EH (cell line): Measurements from ENCODE around the gene RPL27A.

Experiments
- DNase-seq: peaks from one replicate; pipeline ENCODE4 v3.0.0-alpha.2; 2015; ENCODE audit warnings: low read depth

Gene RPL27A

DNA sequence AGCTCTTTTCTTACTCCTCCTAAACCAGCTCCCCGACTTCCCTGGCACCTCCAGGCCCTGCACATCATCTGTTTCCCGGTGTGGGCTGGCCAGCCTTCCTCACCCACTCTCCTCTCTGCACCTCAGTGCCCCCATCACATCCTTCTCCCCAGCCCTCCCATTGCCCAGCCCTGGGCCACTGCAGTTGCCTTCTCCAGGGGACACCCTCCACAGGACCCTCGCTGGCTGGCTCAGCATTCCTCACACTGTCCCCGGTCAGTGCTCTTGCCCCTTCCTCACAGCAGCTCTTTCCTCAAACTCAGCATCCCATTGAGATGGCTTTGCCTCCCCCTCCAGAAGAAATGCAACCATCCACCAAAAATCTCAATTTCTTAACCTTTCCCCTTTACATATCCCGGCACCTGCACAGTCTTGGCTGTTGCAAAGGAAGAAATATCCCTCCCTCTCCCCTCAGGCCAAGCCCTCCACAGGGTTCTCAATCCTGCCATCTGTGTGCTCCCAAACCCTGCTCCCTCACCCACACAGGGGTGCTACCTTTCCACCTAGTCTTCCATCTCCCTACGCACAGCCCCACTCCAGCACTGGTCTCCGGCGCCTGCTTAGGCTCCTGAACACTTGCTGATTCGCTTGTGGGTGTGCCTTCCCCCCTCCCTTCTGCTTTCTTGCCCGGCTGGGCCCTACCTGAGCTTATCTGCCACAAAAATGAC, 19.5 kb downstream of the RPL27A start:
- DNase-seq, result no peak

DNA sequence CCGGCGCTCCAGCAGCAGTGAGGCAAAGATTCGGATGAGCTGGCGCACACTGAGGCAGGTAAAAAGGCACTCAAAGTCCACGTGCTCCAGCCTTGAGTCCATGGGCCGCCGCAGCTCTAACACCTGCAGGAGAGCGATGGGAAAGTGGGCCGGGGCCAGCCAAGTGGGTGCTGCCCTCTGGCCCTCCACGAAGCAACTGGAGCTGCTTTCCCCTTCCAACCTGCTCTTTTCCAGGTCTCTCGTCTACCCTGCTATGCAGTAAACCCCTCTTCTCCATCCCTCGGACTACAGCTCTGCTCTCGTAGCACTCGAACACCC, 20.0 kb downstream of the RPL27A start:
- no peak for DNase-seq

DNA sequence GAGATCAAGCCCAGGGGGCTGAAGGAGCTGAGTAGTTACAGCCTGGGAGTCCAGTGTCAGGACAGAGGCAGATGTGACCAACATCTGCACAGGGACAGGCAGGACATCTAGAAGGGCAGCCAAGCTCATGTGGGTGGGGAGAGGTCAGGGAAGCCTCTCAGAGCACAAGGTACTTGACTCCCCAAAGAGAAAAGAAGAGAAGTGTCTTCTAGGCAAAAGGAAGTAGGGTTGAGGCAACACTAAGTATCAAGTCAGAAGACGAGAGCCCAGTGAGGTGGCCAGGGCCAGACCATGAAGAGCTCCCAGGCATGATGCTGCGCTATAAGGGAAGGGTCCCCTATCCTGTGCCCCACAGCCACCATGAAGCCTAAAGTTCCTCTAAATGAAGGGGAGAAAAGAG, 21.5 kb downstream of the RPL27A start:
- no peak for DNase-seq

DNA sequence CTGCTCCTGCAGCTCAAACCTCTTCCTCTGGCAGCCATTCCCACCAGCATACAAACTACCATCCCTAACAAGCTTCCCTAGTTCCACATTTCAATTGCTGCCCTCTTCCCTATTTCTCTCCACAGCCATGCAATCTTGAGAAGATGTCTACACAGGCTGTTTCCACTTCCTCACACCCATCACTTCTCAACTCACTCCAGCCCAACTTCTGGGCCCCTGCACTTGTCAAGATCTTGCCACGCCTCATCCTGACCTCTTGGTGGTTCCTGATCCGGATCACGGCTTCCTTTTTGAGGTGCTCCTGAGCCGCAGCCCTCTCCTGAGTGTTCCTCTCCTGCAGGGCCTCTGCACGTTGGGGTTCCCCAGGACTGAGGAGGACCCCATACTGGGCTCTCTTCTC, 22.6 kb downstream of the RPL27A start:
- DNase-seq, result no peak

DNA sequence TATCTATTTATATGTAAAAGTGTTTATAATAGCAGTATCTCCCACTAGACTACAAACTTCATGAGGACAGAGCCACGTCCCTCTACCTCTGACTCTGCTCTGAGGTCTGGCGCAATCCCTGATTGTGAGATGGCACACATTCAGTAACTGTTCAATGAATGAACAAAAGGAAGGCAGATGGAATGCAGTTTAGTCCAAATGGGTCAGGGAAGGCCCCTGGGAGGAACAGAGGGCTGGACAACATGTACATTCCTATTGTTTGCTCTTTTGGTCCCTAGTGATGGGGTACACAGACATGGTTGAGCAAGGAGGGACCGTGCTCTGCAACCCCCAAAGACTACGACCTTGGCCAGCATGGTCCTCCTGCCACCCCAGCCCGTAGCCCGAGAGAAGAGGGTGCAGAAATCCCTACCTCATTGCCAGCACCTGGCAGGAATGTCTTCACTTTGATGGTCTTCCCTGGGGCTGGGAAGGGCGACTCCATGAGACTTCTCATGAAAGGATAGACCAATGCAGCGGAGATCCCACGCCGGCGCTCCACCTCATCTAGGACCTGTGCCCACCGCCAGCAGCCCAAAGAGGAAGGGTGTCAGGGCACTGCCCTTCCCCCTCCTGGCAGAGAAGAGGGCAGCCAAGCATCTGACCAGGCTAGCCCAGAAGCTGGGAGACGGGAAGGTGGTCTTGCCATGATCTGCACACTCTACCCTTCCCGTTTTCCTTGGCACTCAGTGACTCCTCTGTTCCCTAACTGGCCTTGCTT, 24.3 kb downstream of the RPL27A start:
- DNase-seq, result no peak

DNA sequence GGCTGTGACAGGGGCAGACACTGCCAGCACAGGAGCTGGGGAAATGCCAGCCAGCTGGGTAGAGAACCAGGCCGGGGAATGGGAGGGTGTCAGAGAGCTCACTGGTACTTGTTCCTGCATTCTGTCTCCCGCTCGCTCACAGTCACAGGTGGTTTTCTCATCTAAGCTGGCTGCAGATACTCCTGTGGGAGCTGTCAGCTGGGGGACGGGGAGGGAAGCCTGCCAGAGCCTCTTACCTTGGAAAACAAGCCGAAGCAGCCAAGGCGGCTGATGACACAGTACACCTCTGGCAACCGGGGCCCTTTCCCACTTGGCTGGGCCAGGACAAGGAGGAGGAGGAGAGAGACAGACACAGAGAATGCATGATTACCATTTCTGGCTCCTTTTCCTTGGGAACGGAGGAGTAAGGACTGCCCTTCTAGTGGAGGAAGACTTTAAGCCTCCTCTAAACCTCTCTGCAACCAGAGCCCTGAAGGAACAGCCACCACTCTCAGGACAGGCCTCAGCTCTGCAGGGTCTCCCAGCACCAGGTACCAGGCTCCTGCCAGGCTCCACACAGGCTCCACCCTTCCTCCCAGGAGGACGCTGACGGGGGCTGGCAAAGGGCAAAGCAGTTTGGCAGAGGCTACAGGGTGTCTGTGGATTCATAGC, 25.1 kb downstream of the RPL27A start:
- no peak for DNase-seq

DNA sequence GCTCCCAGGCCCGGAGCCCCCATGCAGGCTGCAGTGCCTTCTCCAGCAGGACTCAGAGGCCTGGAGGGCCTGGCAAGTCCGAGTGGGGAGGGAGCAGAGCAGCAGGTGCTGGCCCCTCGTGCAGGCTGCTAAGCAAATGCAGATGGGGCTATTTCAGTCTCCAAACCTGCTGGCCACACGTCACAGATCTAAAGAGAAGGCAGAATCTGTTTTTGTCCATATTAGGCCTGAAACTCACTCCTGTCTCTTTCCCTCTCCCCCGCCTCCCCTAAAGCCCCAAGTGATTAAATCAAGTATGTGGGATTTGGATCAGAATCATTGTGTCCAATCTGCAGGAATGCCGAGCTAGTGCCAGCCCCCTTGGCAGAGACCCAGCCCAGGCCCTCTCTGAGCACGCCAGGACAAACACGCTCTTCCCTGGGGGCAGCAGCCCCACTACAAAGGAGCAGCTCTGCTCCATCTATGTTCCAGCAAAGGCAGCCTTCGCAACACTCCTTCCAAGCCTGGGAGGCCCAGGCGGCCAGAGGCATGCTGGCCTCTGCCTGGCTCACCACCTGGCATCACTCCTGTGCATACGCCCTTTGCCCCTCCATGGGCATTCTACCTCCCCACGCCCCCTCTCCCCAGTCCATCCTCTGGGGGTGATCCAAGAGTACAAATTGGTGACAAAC, 26.5 kb downstream of the RPL27A start:
- DNase-seq, result peak; percentile 99

DNA sequence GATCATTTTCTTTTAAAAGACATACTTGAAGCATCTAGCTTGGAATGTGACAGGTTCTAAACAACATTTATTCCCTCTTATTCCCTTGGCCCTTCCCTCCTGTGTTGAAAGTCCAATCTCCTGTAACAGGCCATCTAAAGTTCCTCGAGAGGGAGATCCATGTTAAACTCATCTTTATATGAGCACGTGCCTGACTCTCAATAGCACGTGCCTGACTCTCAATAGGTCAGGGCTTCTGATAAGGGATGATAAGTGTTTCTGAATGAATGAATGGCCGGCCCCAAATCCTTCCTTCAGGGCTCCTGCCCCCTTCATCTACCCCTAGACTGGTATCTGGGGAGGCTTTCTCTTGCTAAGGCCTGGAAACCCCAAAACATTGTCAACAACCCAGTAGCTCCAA, 27.2 kb downstream of the RPL27A start:
- no peak for DNase-seq

DNA sequence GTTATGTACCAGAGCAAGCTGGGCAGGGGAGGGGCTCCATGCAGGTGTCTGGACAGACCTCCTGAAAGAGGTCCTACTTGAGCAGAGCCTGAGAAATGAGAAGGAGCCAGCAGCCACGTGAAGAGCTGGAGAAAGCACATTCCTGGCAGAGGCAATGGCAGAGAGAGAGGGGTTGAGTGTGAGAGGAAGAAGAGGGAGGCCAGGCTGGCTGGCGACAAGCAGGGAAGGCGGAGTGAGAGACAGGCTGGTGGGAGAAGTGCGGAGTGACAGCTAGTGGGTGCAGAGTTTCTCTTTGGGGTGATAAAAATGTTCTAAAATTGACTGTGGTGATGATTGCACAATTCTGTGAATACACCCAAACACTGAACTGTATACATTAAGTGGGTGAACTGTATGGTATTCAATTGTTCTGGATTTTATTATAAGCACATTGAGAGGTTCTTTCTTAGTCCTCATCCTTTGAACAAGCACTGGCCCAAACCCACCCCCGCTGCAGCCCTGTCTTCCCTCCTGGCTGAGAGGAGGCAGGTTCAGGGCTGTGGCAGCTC, 29.4 kb downstream of the RPL27A start:
- no peak for DNase-seq

DNA sequence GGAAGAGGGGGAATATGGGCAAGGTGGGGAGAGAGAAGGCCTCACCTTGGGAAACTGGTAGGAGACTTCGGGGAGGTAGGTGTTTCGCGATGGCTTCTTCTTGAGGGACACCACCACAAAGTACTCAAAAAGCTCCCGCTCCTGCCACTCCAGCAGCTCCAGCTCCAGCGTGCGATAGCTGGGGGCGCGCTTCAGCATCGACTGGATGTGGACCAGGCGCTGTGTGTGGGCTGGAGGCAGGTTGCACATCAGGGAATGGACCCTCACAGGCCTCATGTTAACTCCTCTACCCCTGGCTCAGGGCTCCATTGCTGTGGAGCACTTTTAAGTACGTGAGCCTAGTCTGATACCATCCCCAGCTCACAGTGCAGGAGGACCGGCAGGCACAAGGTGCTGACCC, 29.9 kb downstream of the RPL27A start:
- DNase-seq, result no peak

DNA sequence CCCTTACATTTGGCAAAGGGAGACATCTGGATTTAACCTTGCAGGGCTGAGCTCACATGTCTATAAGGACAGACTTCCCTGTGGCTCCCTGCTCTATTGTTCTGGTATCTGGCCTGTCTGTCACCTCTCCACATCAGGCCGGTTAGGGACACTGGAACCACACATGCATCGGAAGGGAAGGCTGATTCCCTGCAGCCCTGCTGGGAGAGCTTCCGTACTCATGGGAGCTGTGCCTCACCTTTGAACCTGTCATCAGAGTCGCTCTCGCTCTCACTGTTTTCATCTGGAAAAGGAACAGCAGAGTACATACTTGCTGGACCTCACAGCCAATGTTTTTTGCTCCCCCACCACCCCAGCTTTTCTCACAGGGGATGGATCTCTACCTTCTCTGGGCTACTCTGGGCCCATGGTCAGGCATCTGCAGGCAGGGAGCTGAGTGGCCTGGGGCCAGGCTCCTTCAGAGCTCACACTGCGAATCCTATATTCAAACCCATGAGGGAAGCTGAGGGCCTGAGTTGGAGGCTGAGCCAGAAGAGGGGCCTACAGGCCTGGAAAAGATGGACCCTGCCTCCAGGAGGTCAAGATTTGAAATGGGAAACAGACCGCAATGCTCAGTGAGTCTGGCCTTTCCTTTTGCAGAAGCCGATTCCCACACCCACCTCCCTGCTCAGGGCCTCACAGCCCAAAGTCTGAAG, 31.3 kb downstream of the RPL27A start:
- DNase-seq, result no peak

DNA sequence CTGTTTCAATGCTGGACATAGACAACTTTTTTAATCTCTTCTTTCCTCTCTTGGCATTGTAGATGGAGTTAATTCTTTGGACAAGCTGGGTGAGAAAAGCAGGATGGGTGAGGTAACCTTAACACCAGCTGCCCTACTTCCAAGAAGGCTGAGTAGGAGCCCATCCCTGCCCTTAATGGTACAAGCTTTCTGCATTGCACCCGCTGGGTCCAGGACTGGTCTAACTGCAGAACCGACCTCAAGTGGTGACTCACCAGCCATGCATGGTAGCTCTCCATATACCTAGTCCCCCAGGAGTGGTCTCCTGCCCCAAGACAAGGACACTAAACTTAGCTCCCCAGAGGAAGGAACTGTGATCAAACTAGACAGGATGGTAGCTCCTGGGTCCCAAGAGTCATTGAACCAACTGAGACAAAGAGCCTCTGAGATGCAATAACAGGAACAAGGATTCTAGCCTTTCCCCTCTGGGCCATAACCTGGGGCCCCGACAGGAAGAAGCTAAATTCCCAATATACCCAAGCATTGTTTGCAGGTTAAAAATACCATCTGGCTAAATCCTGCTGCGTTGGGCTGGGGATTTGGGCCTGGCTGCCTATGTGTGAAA, 32.1 kb downstream of the RPL27A start:
- DNase-seq, result peak; percentile 42

DNA sequence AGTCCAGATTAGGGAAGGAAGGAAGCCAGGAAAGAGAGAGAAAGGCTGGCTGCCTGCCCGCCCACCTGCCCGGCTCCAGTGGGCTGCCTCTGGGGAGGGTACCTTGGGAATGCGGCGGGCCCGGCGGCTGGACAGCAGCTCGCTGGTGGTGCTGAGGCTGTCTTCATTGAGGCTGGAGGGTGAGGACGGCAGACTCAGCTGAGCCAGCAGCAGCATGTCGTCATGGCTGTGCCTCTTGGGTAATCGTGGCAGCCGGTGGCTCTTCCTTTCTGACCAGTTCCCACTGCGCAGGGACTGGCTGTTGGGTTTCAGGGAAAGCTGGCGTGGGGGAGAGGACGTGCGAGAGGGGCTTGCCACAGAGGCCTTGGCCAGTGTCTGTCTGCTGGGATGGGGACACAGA, 32.9 kb downstream of the RPL27A start:
- no peak for DNase-seq

DNA sequence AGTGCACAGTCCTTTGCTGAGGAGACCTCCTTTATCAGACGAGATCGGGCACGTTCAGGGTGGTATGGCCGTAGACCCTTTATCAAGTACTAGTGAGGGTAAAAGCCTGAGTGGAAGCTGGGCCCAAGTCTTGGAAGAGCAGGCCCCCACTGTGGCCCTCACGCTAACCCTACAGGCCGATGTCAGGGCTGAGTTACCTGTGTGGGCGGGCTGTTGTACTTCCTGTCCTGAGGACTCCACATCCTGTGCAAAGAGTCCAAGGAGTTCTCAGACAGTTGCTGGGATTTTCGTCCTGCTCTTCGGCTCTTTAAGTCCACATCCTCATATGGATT, 34.9 kb downstream of the RPL27A start:
- no peak for DNase-seq

DNA sequence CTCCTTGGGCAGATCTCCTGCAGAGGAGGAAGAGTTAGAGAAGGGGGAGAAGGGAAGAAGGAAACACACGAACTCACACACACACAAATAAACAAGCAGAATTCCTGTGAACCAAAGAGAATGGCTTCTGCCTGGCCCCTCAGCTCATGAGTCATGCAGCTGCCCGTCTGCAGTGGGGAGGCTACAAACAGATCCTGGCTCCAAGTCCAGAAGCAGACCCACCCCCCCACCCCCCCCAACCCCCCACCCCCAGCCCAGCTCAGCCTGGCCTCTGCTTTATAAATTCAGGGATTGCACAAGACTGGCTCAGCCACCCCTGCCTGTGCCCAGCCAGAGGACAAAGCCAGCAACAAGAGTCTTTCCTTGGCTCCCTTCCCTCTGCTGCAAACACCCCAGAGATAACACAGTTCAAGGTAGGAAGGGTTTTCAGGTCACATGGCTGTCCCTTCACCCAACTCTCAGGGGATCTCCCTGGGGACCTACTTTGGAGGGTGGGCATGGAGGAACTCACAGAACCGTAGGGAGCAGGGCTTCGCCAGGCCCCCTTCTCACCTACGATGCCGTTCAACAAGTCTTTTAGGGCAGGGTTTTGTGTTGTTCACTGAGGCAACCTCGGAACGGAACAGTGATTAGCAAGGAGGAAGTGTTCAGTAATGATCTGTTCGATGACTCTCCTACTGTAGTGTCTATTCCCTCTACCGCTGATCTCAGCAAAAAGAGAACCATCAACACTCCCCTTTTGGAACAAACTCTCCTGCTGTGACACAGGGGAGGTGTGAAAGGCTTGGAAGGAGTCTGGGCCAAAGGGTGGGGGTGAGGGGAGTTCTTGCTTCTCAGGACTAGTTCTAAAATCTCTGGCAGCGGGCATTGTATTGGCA, 35.5 kb downstream of the RPL27A start:
- DNase-seq, result peak; percentile 98

DNA sequence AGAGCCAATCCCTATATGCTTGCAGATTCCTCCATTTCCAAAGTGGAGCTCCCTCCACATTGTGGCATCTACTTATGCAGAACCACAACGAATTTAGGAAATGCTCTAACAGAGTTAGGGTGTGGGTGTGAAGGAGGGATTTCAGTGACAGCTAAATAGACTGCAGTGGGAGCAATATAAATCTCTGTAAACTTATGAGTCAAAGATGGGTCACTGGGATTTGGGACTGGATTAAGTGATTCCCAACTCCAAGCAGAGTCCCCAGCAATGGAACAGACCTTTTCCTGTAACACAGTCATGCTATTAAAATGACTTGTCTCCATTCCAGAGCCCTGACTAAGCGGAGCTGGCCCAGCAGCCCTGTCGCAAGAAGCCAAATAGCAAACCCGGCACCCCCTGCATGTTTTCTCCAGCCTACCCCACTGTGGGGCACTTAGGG, 36.6 kb downstream of the RPL27A start:
- DNase-seq, result peak; percentile 99

DNA sequence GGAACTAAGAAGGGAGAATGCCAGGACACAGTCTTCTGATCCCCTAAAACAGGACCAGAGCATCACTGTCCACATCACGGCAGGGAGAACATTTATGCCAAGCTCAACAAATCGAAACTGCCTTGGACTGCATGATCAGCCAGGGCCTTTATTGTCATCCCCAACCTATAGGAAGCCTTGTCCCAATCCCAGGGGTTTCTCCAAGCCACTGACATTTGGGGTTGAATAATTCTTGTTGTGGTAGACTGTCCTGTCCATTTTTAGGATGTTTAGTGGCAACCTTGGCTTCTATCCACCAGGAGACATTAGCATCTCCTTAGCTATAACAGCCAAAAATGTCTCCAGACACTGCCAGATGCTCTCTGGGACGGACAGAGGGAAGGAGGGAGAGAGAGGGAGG, 37.1 kb downstream of the RPL27A start:
- DNase-seq, result peak; percentile 83

DNA sequence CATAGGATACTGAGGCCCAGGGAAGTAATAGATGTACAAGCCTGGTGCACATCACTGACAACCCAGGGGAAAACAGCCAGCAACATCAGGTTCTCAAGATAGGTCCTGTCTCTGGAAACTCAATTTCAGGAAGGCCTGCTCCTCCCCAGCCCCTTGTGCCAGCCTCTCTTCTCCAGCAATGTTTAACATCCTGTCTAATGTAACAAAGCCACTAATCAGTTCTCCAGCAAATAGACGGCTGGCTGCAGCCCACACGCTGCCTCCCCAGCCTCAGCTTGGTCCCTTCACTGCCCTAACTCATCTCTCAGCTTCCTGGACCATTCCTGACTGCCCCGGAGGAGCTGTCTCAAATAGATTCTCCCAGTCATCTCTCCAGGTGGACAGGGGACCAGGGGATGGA, 37.8 kb downstream of the RPL27A start:
- DNase-seq, result peak; percentile 52

DNA sequence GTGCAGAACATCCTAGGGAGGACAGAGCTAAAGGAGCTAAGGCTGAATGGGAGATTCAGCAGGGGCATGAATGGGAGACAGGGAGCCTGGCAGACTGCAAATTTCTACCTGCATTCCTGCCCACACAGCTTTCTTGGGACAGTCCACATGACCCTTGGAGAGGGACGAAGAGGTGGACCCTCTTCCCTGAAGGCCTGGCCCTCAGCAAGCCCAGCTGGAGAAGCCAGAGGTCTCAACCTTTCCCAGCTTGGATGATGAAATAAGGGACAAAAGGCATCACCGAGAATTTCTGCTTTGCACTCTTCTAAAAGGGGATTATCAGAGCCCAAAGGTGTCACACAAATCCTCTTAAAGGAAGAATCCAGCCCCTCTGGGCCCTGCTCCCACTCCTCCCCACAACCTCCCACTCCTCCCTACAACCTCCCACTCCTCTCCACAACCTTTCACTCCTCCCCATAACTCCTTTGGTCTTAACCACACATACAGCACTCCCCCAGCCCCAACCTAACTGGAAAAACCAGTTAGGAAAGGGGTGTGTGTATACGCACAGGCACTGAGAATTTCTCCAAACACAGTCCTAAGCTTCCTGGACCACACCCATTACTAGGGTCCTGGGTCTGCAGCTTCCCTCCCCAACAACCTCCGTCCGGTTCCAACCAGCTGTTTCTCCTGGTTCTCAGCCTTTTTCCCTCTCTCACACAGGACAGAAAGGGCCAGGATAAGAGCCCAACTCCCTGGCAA, 38.4 kb downstream of the RPL27A start:
- DNase-seq, result no peak
